Neural crest cell (in vitro differentiated cells): Measurements from ENCODE around the gene PODXL. TPM values are rescaled to one million over a fixed set of nuclear protein-coding genes. Genes with fewer than 3 reads are reported as not detected.

ENCODE experiments used
- DNase-seq: peaks from one replicate; pipeline ENCODE4 v3.0.0; 2021; ENCODE audit warnings: low read depth, mixed read lengths, low spot score
- H3K27ac Mint-ChIP-seq: one replicate; pipeline ENCODE4 v1.8.0; 2021; ENCODE audit warnings: mild to moderate bottlenecking, mixed read lengths; ENCODE audit not compliant: unreplicated experiment
- H3K27me3 Mint-ChIP-seq: 2 replicates; pipeline ENCODE4 v1.8.0; 2021; ENCODE audit warnings: low read depth, mild to moderate bottlenecking, mixed read lengths
- H3K36me3 Mint-ChIP-seq: 2 replicates; pipeline ENCODE4 v1.8.0; 2021; ENCODE audit warnings: low read depth, mild to moderate bottlenecking, mixed read lengths
- H3K4me1 Mint-ChIP-seq: 2 replicates; pipeline ENCODE4 v1.8.0; 2021; ENCODE audit warnings: mixed read lengths
- H3K4me3 Mint-ChIP-seq: one replicate; pipeline ENCODE4 v1.8.0; 2021; ENCODE audit warnings: mild to moderate bottlenecking, mixed read lengths
- H3K9me3 Mint-ChIP-seq: 2 replicates; pipeline ENCODE4 v1.8.0; 2021; ENCODE audit warnings: mixed read lengths
- CTCF ChIP-seq: fragments of 200-600 bp; sonication (generic); conservative IDR thresholded peaks from 2 replicates; pipeline ENCODE4 v1.5.0; 2021; ENCODE audit warnings: antibody characterized with exemption, mild to moderate bottlenecking
- total RNA-seq: library from RNA; stranded (reverse); gene quantifications from 2 replicates; pipeline ENCODE4 v1.2.1, GENCODE V29; 2021

Gene PODXL
- total RNA-seq, 1 donor from 2014 or later, result 21.4 TPM

DNA sequence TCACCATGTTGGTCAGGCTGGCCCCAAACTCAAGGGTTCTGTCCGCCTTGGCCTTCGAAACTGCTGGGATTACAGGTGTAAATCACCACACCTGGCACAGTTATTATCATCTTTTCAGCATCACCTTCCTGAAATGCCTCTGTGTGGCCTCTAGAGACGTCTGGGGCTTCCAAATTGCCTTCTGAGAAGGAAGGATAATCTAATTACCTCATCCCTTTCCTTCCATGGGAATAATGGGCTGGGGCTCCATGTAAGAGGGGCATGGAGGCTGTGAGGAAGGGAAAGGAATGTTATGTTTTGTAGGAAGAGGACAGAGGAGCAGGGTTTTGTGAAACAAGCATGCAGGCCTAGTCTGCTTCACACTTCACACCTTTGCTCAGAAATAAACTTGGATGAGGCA is 22.2 kb upstream of the PODXL start:
- Mint-ChIP-seq H3K27me3 (peaks cover 24% of the 10 kb centered on the region), H3K27ac (no peak overlapping the region), H3K4me1 (peaks cover 7% of the 10 kb centered on the region), H3K36me3 (no peaks in the 10 kb centered on the region), H3K9me3 (no peaks in the 10 kb centered on the region), H3K4me3 (no peak overlapping the region)
- no peak for TF ChIP-seq CTCF
- no peak for DNase-seq

GRCh38 chr7:131574741-131575140 is 18.3 kb upstream of the PODXL start:
- Mint-ChIP-seq H3K27ac (no peak overlapping the region), H3K36me3 (no peaks in the 10 kb centered on the region), H3K4me3 (no peak overlapping the region), H3K4me1 (peaks cover 13% of the 10 kb centered on the region), H3K27me3 (peaks cover 46% of the 10 kb centered on the region), H3K9me3 (no peaks in the 10 kb centered on the region)
- DNase-seq, result no peak
- no peak for TF ChIP-seq CTCF

GRCh38 chr7:131570401-131570800 is 14.0 kb upstream of the PODXL start:
- Mint-ChIP-seq H3K27me3 (peaks cover 56% of the 10 kb centered on the region), H3K9me3 (no peaks in the 10 kb centered on the region), H3K36me3 (no peaks in the 10 kb centered on the region), H3K27ac (peak overlapping the region; percentile 69), H3K4me3 (no peak overlapping the region), H3K4me1 (peaks cover 36% of the 10 kb centered on the region)
- DNase-seq, result no peak
- TF ChIP-seq CTCF, result no peak

- peaks cover 50% of the 10 kb centered on the region for H3K27me3 Mint-ChIP-seq
- TF ChIP-seq CTCF, result no peak
- no peaks in the 10 kb centered on the region for H3K36me3 Mint-ChIP-seq
- H3K9me3 Mint-ChIP-seq, result no peaks in the 10 kb centered on the region
- H3K4me1 Mint-ChIP-seq, result peaks cover 36% of the 10 kb centered on the region
- no peak overlapping the region for H3K27ac Mint-ChIP-seq
- peak overlapping the region; percentile 14 for H3K4me3 Mint-ChIP-seq
- no peak for DNase-seq
These were observed 12.5 kb upstream of the PODXL start for GRCh38 chr7:131568970-131569369.

DNA sequence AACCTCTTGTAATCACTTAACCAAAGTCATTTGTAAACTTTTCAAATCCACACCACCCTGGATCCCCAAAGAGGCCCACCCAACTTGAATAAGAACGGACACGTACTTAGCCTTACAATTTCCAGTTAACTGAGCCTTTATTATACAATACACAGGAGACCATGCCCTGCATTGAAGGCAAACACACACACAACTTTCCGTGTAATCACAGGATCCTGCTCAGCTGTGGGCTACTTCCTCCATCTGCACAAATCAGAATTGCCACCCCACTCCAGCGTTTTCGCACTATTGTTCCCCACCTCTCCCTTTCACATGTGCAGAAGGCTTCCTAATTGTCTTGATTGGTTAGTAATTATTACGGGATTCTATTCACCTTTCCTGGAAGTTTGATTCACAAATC is 12.1 kb upstream of the PODXL start:
- DNase-seq, result no peak
- peaks cover 53% of the 10 kb centered on the region for H3K27me3 Mint-ChIP-seq
- H3K36me3 Mint-ChIP-seq, result no peaks in the 10 kb centered on the region
- peaks cover 36% of the 10 kb centered on the region for H3K4me1 Mint-ChIP-seq
- H3K27ac Mint-ChIP-seq, result no peak overlapping the region
- no peaks in the 10 kb centered on the region for H3K9me3 Mint-ChIP-seq
- no peak for TF ChIP-seq CTCF
- peak overlapping the region; percentile 14 for H3K4me3 Mint-ChIP-seq

GRCh38 chr7:131564640-131565039 is 8.2 kb upstream of the PODXL start:
- no peak for TF ChIP-seq CTCF

More at GRCh38 chr7:131564640-131565039, 8.2 kb upstream of the PODXL start:
- H3K36me3 Mint-ChIP-seq, result no peaks in the 10 kb centered on the region
- H3K4me3 Mint-ChIP-seq, result no peak overlapping the region
- no peaks in the 10 kb centered on the region for H3K9me3 Mint-ChIP-seq
- H3K4me1 Mint-ChIP-seq, result peaks cover 23% of the 10 kb centered on the region
- H3K27ac Mint-ChIP-seq, result no peak overlapping the region
- no peak for DNase-seq
- H3K27me3 Mint-ChIP-seq, result peaks cover 48% of the 10 kb centered on the region
